Neutrophil (primary cell): ENCODE data around the gene ADSL.
A peak's percentile ranks its signal among the peaks of the same experiment; 100 is the strongest.

Experiments
- H3K27ac ChIP-seq: fragments of 200-600 bp; sonication (generic); 2 replicates; pipeline ENCODE4 v1.5.1; 2016; ENCODE audit warnings: mild to moderate bottlenecking, moderate library complexity
- H3K27me3 ChIP-seq: fragments of 200-600 bp; sonication (generic); 2 replicates; pipeline ENCODE4 v1.6.0; 2016; ENCODE audit warnings: mild to moderate bottlenecking
- H3K36me3 ChIP-seq: fragments of 200-600 bp; sonication (generic); 2 replicates; pipeline ENCODE4 v1.5.1; 2017
- H3K4me1 ChIP-seq, 2 experiments: fragments of 200-600 bp in 1 of 2; sonication (generic) in 1 of 2; 1 replicate in 1 of 2; 2 replicates in 1 of 2; pipeline versions ENCODE4 v1.5.1 to v1.6.1; 2013 to 2016; ENCODE audit warnings: low read depth in 1 of 2, low read length in 1 of 2, mild to moderate bottlenecking in 1 of 2, moderate library complexity in 1 of 2; ENCODE audit not compliant: control insufficient read depth in 1 of 2, insufficient read depth in 1 of 2
- H3K4me3 ChIP-seq, 2 experiments: fragments of 200-600 bp in 1 of 2; sonication (generic) in 1 of 2; 1 replicate in 1 of 2; 2 replicates in 1 of 2; pipeline ENCODE4 v1.5.1; 2013 to 2016; ENCODE audit warnings: low read depth in 1 of 2, low read length in 1 of 2, mild to moderate bottlenecking in 1 of 2, moderate library complexity in 1 of 2
- H3K9me3 ChIP-seq: fragments of 200-600 bp; sonication (generic); 2 replicates; pipeline ENCODE4 v1.5.1; 2016
- CTCF ChIP-seq: fragments of 200-600 bp; sonication (generic); IDR thresholded peaks from 2 replicates; pipeline ENCODE4 v1.5.1; 2016; ENCODE audit warnings: antibody characterized with exemption

The ADSL gene

GRCh38 chr22:40401532-40401931, 55.2 kb downstream of the ADSL start:
- H3K27ac ChIP-seq: peak overlapping the region; percentile 91
- peaks cover 39% of the 10 kb centered on the region for H3K36me3 ChIP-seq
- no peak overlapping the region for H3K4me3 ChIP-seq
- no peaks in the 10 kb centered on the region for H3K27me3 ChIP-seq
- H3K4me1 ChIP-seq: peaks cover 50 to 58% of the 10 kb centered on the region in 2 experiments
- no peak for TF ChIP-seq CTCF
- no peaks in the 10 kb centered on the region for H3K9me3 ChIP-seq

GRCh38 chr22:40401981-40402406, 55.7 kb downstream of the ADSL start:
- Histone ChIP-seq H3K27ac (peak overlapping the region; percentile 91), H3K4me1 (peaks cover 46 to 53% of the 10 kb centered on the region in 2 experiments), H3K4me3 (no peak overlapping the region), H3K36me3 (peaks cover 44% of the 10 kb centered on the region), H3K9me3 (no peaks in the 10 kb centered on the region), H3K27me3 (no peaks in the 10 kb centered on the region)
- TF ChIP-seq CTCF: no peak

GRCh38 chr22:40403141-40403540, 56.8 kb downstream of the ADSL start:
- peaks cover 55% of the 10 kb centered on the region for H3K36me3 ChIP-seq
- TF ChIP-seq CTCF: no peak
- no peaks in the 10 kb centered on the region for H3K9me3 ChIP-seq
- peaks cover 38 to 45% of the 10 kb centered on the region in 2 experiments for H3K4me1 ChIP-seq
- no peak overlapping the region for H3K4me3 ChIP-seq
- peak overlapping the region; percentile 91 for H3K27ac ChIP-seq
- no peaks in the 10 kb centered on the region for H3K27me3 ChIP-seq

- H3K27ac ChIP-seq: peak overlapping the region; percentile 91
- no peak for TF ChIP-seq CTCF
- no peak overlapping the region for H3K4me3 ChIP-seq
- H3K9me3 ChIP-seq: no peaks in the 10 kb centered on the region
- no peaks in the 10 kb centered on the region for H3K27me3 ChIP-seq
- peaks cover 33 to 40% of the 10 kb centered on the region in 2 experiments for H3K4me1 ChIP-seq
- peaks cover 61% of the 10 kb centered on the region for H3K36me3 ChIP-seq
Measured at GRCh38 chr22:40403651-40404050, 57.4 kb downstream of the ADSL start.

- H3K4me1 ChIP-seq: peaks cover 24 to 31% of the 10 kb centered on the region in 2 experiments
- H3K36me3 ChIP-seq: peaks cover 69% of the 10 kb centered on the region
- no peaks in the 10 kb centered on the region for H3K9me3 ChIP-seq
- H3K4me3 ChIP-seq: no peak overlapping the region
- no peak for TF ChIP-seq CTCF
- H3K27me3 ChIP-seq: no peaks in the 10 kb centered on the region
- peak overlapping the region; percentile 91 for H3K27ac ChIP-seq
Measured at GRCh38 chr22:40404251-40405177, 58.2 kb downstream of the ADSL start.
